Measurements from ENCODE around the gene POLR3A.

GRCh38 chr10:77972148-77972547 lies 57.2 kb downstream of the POLR3A start:
- TF ChIP-seq, protein P1, sequence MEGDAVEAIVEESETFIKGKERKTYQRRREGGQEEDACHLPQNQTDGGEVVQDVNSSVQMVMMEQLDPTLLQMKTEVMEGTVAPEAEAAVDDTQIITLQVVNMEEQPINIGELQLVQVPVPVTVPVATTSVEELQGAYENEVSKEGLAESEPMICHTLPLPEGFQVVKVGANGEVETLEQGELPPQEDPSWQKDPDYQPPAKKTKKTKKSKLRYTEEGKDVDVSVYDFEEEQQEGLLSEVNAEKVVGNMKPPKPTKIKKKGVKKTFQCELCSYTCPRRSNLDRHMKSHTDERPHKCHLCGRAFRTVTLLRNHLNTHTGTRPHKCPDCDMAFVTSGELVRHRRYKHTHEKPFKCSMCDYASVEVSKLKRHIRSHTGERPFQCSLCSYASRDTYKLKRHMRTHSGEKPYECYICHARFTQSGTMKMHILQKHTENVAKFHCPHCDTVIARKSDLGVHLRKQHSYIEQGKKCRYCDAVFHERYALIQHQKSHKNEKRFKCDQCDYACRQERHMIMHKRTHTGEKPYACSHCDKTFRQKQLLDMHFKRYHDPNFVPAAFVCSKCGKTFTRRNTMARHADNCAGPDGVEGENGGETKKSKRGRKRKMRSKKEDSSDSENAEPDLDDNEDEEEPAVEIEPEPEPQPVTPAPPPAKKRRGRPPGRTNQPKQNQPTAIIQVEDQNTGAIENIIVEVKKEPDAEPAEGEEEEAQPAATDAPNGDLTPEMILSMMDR (IDR thresholded peaks at IDR 0.05): no peak
- no peak for TF ChIP-seq POLR2A (IDR thresholded peaks at IDR 0.05)
